Neural cell (in vitro differentiated cells): Measurements from ENCODE around the gene PANX2. TPM values are rescaled to one million over a fixed set of nuclear protein-coding genes. Genes with fewer than 3 reads are reported as not detected.

Experiments used
- H2AFZ ChIP-seq: fragments of 200-600, 300-800 bp; sonication (generic), shearing (Covaris generic); 2 replicates; pipeline ENCODE4 v1.6.0; 2014; ENCODE audit warnings: low read depth, mild to moderate bottlenecking, antibody characterized with exemption, low read length, moderate library complexity
- H3F3A ChIP-seq: fragments of 200-600 bp; shearing (Covaris generic); 2 replicates; pipeline ENCODE4 v1.6.1; 2016; ENCODE audit warnings: mild to moderate bottlenecking, moderate library complexity, mixed read lengths, antibody characterized with exemption, low read length; ENCODE audit not compliant: insufficient read depth, poor library complexity, severe bottlenecking
- H3K27ac ChIP-seq: fragments of 200-600, 300-800 bp; sonication (generic), shearing (Covaris generic); 2 replicates; pipeline ENCODE4 v1.5.1; 2014; ENCODE audit warnings: mild to moderate bottlenecking, low read length, moderate library complexity
- H3K27me3 ChIP-seq: fragments of 300-800, 200-600 bp; sonication (generic), shearing (Covaris generic); 2 replicates; pipeline ENCODE4 v1.6.0; 2014; ENCODE audit warnings: mild to moderate bottlenecking, low read depth, low read length, moderate library complexity; ENCODE audit not compliant: insufficient read depth
- H3K36me3 ChIP-seq: fragments of 300-800, 200-600 bp; sonication (generic), shearing (Covaris generic); 2 replicates; pipeline ENCODE4 v1.5.1; 2014; ENCODE audit warnings: mild to moderate bottlenecking, antibody characterized with exemption, low read length, moderate library complexity; ENCODE audit not compliant: insufficient read depth
- H3K4me2 ChIP-seq: fragments of 300-800, 200-600 bp; sonication (generic), shearing (Covaris generic); 2 replicates; pipeline ENCODE4 v1.6.0; 2014; ENCODE audit warnings: mild to moderate bottlenecking, low read length
- H3K4me3 ChIP-seq: fragments of 300-800, 200-600 bp; sonication (generic), shearing (Covaris generic); 2 replicates; pipeline ENCODE4 v1.5.1; 2014; ENCODE audit warnings: mild to moderate bottlenecking, low read length, moderate library complexity
- H3K79me2 ChIP-seq: fragments of 200-600 bp; shearing (Covaris generic); replicated peaks from 2 replicates; pipeline ENCODE4 v1.6.0; 2014; ENCODE audit warnings: mild to moderate bottlenecking, low read length, moderate library complexity; ENCODE audit not compliant: insufficient read depth
- H3K9ac ChIP-seq: fragments of 300-800, 200-600 bp; sonication (generic), shearing (Covaris generic); 2 replicates; pipeline ENCODE4 v1.6.1; 2016; ENCODE audit warnings: mild to moderate bottlenecking, low read length, mixed read lengths
- H3K9me2 ChIP-seq: fragments of 200-600 bp; shearing (Covaris generic); 2 replicates; pipeline ENCODE4 v1.6.1; 2016; ENCODE audit warnings: mild to moderate bottlenecking, low read length, mixed read lengths; ENCODE audit not compliant: insufficient read depth
- H3K9me3 ChIP-seq: fragments of 200-600, 300-800 bp; sonication (generic), shearing (Covaris generic); 2 replicates; pipeline ENCODE4 v1.6.1; 2016; ENCODE audit warnings: mild to moderate bottlenecking, mixed run types, low read length, moderate library complexity, mixed read lengths
- H4K20me1 ChIP-seq: fragments of 200-600 bp; shearing (Covaris generic); 2 replicates; pipeline ENCODE4 v1.6.1; 2016; ENCODE audit warnings: mild to moderate bottlenecking, mixed run types; ENCODE audit not compliant: insufficient read depth
- EP300 ChIP-seq: fragments of 450-650 bp; conservative IDR thresholded peaks from 2 replicates; pipeline ENCODE4 v1.6.1; 2014; ENCODE audit warnings: antibody characterized with exemption, mild to moderate bottlenecking, moderate library complexity; ENCODE audit not compliant: poor library complexity, severe bottlenecking
- EZH2 ChIP-seq: fragments of 200-600, 300-800 bp; shearing (Covaris generic), sonication (generic); IDR thresholded peaks from 2 replicates; pipeline ENCODE4 v1.6.1; 2014; ENCODE audit warnings: antibody characterized with exemption, low read length, borderline replicate concordance, mild to moderate bottlenecking; ENCODE audit not compliant: insufficient read depth, poor library complexity, severe bottlenecking
- MXI1 ChIP-seq: fragments of 450-650 bp; conservative IDR thresholded peaks from 2 replicates; pipeline ENCODE4 v1.6.1; 2014; ENCODE audit warnings: antibody characterized with exemption, mild to moderate bottlenecking; ENCODE audit not compliant: poor library complexity, severe bottlenecking
- POLR2AphosphoS5 ChIP-seq: IDR thresholded peaks from 2 replicates; pipeline ENCODE4 v1.6.1; 2012
- RAD21 ChIP-seq: fragments of 450-650 bp; conservative IDR thresholded peaks from 2 replicates; pipeline ENCODE4 v1.6.1; 2014; ENCODE audit warnings: antibody characterized with exemption, mild to moderate bottlenecking, moderate library complexity
- SMC3 ChIP-seq: fragments of 450-650 bp; conservative IDR thresholded peaks from 2 replicates; pipeline ENCODE4 v1.6.1; 2014; ENCODE audit warnings: antibody characterized with exemption, mild to moderate bottlenecking, moderate library complexity; ENCODE audit not compliant: poor library complexity
- TAF1 ChIP-seq: IDR thresholded peaks from 2 replicates; pipeline ENCODE4 v1.6.1; 2012; ENCODE audit warnings: low read depth
- polyA plus RNA-seq: library from polyadenylated mRNA; depleted of rRNA; stranded (reverse); fragments of >200 nt; gene quantifications from 2 replicates; pipeline ENCODE4 v1.2.3, GENCODE V29; 2014
- TF ChIP-seq, protein P1 (sequence below): fragments of 450-650 bp; IDR thresholded peaks from 2 replicates; pipeline ENCODE4 v1.5.1; 2014; ENCODE audit warnings: antibody characterized with exemption, mild to moderate bottlenecking, moderate library complexity; ENCODE audit not compliant: poor library complexity, severe bottlenecking
- TF ChIP-seq, protein P2 (sequence below): IDR thresholded peaks from 2 replicates; pipeline ENCODE4 v1.6.1; 2012; ENCODE audit warnings: borderline replicate concordance

PANX2 gene
- polyA plus RNA-seq, 1 donor from 2014 or later = 3.4 TPM

- TF ChIP-seq, protein P1, sequence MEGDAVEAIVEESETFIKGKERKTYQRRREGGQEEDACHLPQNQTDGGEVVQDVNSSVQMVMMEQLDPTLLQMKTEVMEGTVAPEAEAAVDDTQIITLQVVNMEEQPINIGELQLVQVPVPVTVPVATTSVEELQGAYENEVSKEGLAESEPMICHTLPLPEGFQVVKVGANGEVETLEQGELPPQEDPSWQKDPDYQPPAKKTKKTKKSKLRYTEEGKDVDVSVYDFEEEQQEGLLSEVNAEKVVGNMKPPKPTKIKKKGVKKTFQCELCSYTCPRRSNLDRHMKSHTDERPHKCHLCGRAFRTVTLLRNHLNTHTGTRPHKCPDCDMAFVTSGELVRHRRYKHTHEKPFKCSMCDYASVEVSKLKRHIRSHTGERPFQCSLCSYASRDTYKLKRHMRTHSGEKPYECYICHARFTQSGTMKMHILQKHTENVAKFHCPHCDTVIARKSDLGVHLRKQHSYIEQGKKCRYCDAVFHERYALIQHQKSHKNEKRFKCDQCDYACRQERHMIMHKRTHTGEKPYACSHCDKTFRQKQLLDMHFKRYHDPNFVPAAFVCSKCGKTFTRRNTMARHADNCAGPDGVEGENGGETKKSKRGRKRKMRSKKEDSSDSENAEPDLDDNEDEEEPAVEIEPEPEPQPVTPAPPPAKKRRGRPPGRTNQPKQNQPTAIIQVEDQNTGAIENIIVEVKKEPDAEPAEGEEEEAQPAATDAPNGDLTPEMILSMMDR = no peak
- TF ChIP-seq RAD21 = no peak
Measured at GRCh38 chr22:50180727-50181521, 10.4 kb downstream of the PANX2 start (continued).

GRCh38 chr22:50182176-50183081, 11.9 kb downstream of the PANX2 start:
- Histone ChIP-seq H4K20me1 (no peaks in the 10 kb centered on the region), H2AFZ (no peak overlapping the region), H3K9me2 (no peaks in the 10 kb centered on the region), H3F3A (no peaks in the 10 kb centered on the region), H3K9ac (no peak overlapping the region), H3K27me3 (no peaks in the 10 kb centered on the region), H3K27ac (no peak overlapping the region), H3K36me3 (no peaks in the 10 kb centered on the region), H3K4me3 (no peak overlapping the region), H3K79me2 (peaks cover 2% of the 10 kb centered on the region), H3K9me3 (no peaks in the 10 kb centered on the region), H3K4me2 (no peak overlapping the region)
- TF ChIP-seq EZH2 (no peak), RAD21 (no peak), SMC3 (no peak), POLR2AphosphoS5 (no peak), MXI1 (no peak), TAF1 (no peak), EP300 (no peak)
- TF ChIP-seq, protein P2, sequence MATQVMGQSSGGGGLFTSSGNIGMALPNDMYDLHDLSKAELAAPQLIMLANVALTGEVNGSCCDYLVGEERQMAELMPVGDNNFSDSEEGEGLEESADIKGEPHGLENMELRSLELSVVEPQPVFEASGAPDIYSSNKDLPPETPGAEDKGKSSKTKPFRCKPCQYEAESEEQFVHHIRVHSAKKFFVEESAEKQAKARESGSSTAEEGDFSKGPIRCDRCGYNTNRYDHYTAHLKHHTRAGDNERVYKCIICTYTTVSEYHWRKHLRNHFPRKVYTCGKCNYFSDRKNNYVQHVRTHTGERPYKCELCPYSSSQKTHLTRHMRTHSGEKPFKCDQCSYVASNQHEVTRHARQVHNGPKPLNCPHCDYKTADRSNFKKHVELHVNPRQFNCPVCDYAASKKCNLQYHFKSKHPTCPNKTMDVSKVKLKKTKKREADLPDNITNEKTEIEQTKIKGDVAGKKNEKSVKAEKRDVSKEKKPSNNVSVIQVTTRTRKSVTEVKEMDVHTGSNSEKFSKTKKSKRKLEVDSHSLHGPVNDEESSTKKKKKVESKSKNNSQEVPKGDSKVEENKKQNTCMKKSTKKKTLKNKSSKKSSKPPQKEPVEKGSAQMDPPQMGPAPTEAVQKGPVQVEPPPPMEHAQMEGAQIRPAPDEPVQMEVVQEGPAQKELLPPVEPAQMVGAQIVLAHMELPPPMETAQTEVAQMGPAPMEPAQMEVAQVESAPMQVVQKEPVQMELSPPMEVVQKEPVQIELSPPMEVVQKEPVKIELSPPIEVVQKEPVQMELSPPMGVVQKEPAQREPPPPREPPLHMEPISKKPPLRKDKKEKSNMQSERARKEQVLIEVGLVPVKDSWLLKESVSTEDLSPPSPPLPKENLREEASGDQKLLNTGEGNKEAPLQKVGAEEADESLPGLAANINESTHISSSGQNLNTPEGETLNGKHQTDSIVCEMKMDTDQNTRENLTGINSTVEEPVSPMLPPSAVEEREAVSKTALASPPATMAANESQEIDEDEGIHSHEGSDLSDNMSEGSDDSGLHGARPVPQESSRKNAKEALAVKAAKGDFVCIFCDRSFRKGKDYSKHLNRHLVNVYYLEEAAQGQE = no peak
- TF ChIP-seq, protein P1 = no peak
